ENCODE measurements around the gene TYK2. TPM values are rescaled to one million over a fixed set of nuclear protein-coding genes. Genes with fewer than 3 reads are reported as not detected.
"Not testable (repeated sequence)": the region's sequence is repeated elsewhere in the genome, so short reads cannot be mapped to it uniquely, and the experiment has no call there.

Gene TYK2
- total RNA-seq, 2 donors from 2014 or later, result 241 to 267 TPM

- DNase-seq, result no peak
- Mint-ChIP-seq H3K27me3 (no peaks in the 10 kb centered on the region), H3K27ac (no peak overlapping the region), H3K4me1 (no peaks in the 10 kb centered on the region), H3K4me3 (no peak overlapping the region), H3K36me3 (ENCODE audit: low read depth) (no peaks in the 10 kb centered on the region)
- peak; percentile 58 for ATAC-seq
- no peaks in the 10 kb centered on the region for H3K9me3 ChIP-seq (ENCODE audit: control insufficient read depth, low read length, poor library complexity, severe bottlenecking)
Measured at GRCh38 chr19:10353793-10354391, 26.5 kb downstream of the TYK2 start.

DNA sequence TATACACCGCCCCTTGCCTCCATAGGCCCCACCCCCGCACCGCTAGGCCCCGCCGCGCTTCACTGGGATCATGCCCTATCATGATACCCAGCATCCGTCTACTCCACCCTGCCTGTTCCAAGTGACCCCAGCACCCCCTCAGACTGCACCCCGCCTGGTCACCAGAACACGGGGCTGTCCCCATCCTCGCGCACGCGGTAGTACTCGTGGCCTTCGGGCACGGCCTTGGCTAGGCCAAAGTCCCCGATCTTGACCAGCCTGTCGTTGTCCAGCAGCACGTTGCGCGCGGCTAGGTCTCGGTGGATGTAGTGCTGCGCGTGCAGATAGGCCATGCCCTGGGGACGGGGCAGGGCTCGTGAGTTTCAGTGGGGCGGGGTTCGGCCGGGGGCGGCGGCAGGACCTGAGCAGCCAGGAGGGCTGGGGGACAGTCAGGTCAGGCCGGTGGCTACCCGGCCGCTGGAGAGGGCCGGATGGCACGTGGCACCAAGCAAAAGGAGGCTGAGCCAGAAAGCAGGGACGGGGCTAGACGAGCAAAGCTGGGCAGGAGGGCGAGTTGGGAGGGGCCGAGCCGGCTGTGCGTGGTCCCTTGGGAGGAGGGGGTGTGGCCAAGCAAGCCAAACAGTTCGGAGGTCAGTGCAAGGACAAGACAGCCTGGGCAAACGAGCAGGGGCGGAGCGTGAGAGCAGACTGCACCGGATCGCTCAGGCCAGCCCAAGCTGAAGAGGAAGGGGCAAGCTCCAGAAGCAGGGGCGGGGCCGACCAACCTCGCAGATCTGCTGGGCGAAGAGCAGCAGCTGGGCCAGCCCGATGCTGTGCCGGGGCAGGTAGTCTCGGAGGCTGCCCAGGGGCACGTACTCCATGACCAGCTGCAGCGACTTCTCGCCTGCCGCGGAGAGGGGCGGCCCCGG lies 27.4 kb downstream of the TYK2 start:
- Mint-ChIP-seq H3K27me3 (no peaks in the 10 kb centered on the region), H3K4me1 (no peaks in the 10 kb centered on the region), H3K36me3 (ENCODE audit: low read depth) (no peaks in the 10 kb centered on the region), H3K4me3 (no peak overlapping the region), H3K27ac (no peak overlapping the region)
- ATAC-seq (no peak), DNase-seq (no peak)
- H3K9me3 ChIP-seq (ENCODE audit: control insufficient read depth, low read length, poor library complexity, severe bottlenecking), result no peaks in the 10 kb centered on the region

GRCh38 chr19:10346509-10346908 lies 33.9 kb downstream of the TYK2 start:
- Mint-ChIP-seq H3K36me3 (ENCODE audit: low read depth) (no peaks in the 10 kb centered on the region), H3K27me3 (no peaks in the 10 kb centered on the region), H3K4me3 (no peak overlapping the region), H3K27ac (no peak overlapping the region), H3K4me1 (no peaks in the 10 kb centered on the region)
- no peak for DNase-seq
- no peaks in the 10 kb centered on the region for H3K9me3 ChIP-seq (ENCODE audit: control insufficient read depth, low read length, poor library complexity, severe bottlenecking)
- ATAC-seq, result no peak

DNA sequence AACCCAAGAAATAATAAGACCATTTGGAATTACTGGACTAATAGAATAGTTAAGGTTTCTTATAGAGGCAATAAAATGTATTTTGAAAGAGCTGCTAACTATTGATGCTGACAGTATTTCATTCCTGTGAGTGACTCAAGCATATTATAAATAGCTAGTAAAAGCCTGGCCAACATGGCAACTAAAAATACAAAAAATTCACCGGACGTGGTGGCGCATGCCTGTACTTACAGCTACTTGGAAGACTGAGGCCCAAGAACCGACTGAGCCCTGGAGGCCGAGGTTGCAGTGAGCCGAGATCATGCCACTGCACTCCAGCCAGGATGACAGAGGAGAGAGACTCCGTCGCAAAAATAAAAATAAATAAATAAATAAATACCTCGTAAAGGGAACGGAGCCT lies 35.6 kb downstream of the TYK2 start:
- ATAC-seq (no peak), DNase-seq (no peak)
- H3K36me3 Mint-ChIP-seq (ENCODE audit: low read depth), result no peaks in the 10 kb centered on the region
- no peak overlapping the region for H3K27ac Mint-ChIP-seq
- H3K9me3 ChIP-seq (ENCODE audit: control insufficient read depth, low read length, poor library complexity, severe bottlenecking), result no peaks in the 10 kb centered on the region
- H3K4me1 Mint-ChIP-seq, result peaks cover 1% of the 10 kb centered on the region
- no peak overlapping the region for H3K4me3 Mint-ChIP-seq
- no peaks in the 10 kb centered on the region for H3K27me3 Mint-ChIP-seq

GRCh38 chr19:10343495-10343894 lies 36.9 kb downstream of the TYK2 start:
- H3K36me3 Mint-ChIP-seq (ENCODE audit: low read depth), result no peaks in the 10 kb centered on the region
- no peak for ATAC-seq
- H3K27ac Mint-ChIP-seq, result no peak overlapping the region
- H3K27me3 Mint-ChIP-seq, result no peaks in the 10 kb centered on the region
- no peaks in the 10 kb centered on the region for H3K9me3 ChIP-seq (ENCODE audit: control insufficient read depth, low read length, poor library complexity, severe bottlenecking)
- H3K4me3 Mint-ChIP-seq, result no peak overlapping the region
- no peak for DNase-seq
- peaks cover 14% of the 10 kb centered on the region for H3K4me1 Mint-ChIP-seq

- Mint-ChIP-seq H3K36me3 (ENCODE audit: low read depth) (no peaks in the 10 kb centered on the region), H3K4me1 (peaks cover 19% of the 10 kb centered on the region), H3K27ac (peak overlapping the region; percentile 94), H3K4me3 (peak overlapping the region; percentile 97), H3K27me3 (no peaks in the 10 kb centered on the region)
- ATAC-seq, result no peak
- no peaks in the 10 kb centered on the region for H3K9me3 ChIP-seq (ENCODE audit: control insufficient read depth, low read length, poor library complexity, severe bottlenecking)
- DNase-seq, result no peak
Measured at GRCh38 chr19:10339977-10340376, 40.4 kb downstream of the TYK2 start.

DNA sequence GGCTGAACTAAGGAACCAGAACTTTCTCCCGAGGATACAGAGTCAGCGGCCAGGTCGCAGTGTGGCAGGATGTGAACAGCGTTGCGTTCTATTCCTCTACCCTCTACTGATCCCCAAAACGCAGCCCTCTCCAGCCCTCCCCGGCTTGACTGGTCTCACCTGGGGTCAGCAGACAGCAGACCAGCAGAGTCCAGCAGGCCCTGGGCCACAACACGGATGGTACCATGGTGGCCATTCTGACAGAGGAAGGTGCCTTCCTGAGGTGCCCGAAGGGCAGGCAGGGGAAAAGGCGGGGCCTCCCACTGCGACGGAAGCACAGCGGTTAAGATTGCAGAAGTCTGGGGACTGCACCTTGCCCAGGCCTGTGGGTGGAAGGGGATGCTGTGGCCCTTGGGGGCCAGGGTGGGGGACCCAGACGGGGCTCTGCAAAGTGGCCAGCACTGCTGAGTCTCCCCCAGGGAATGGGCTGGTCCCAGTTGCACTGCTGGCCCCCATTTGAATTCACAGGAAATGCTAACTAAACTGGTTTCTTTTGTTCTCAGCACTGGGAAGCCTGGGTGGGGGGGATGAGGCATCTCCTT lies 40.9 kb downstream of the TYK2 start, which contains the start of gene ICAM3:
ICAM3 (minus strand) TSS at position 245 of the 581 bp plus-strand sequence; CDS start at position 235, 10 bp downstream.
- ATAC-seq, result peak; percentile 97
- H3K4me3 Mint-ChIP-seq, result peak within 1 kb of the TSS; percentile 97
- peak; percentile 38 to 55 (median 40) for DNase-seq
- peak within 1 kb of the TSS; percentile 94 for H3K27ac Mint-ChIP-seq
- peaks cover 19% of the 10 kb centered on the region for H3K4me1 Mint-ChIP-seq
- no peaks in the 10 kb centered on the region for H3K36me3 Mint-ChIP-seq (ENCODE audit: low read depth)
- no peaks in the 10 kb centered on the region for H3K27me3 Mint-ChIP-seq
- no peaks in the 10 kb centered on the region for H3K9me3 ChIP-seq (ENCODE audit: control insufficient read depth, low read length, poor library complexity, severe bottlenecking)

DNA sequence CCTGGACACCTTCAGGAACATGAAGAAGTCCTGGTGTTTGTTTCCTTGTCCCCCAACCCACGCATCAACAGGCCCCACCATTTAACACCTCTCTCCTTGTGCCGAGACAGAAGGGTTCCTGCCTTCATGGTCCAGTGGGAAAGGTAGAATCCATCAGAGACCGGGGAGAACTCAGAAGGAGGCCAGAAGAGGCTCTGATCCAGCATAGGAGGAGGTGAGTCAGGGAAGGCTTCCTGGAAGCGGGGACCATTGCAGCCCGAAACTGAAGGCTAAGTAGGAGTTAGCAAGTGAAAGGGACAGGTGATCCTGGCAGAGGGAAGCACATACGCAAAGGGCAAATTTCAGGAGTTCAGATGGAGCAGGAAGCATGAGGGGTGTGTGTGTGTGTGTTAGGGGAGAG lies 41.4 kb downstream of the TYK2 start:
- H3K9me3 ChIP-seq (ENCODE audit: control insufficient read depth, low read length, poor library complexity, severe bottlenecking), result no peaks in the 10 kb centered on the region
- H3K27me3 Mint-ChIP-seq, result no peaks in the 10 kb centered on the region
- H3K36me3 Mint-ChIP-seq (ENCODE audit: low read depth), result no peaks in the 10 kb centered on the region
- peak overlapping the region; percentile 97 for H3K4me3 Mint-ChIP-seq
- no peak for DNase-seq
- peaks cover 19% of the 10 kb centered on the region for H3K4me1 Mint-ChIP-seq
- peak; percentile 12 for ATAC-seq
- H3K27ac Mint-ChIP-seq, result peak overlapping the region; percentile 94

- not testable (repeated sequence) for H3K9me3 ChIP-seq (ENCODE audit: control insufficient read depth, low read length, poor library complexity, severe bottlenecking); H3K27me3 Mint-ChIP-seq; H3K4me3 Mint-ChIP-seq; ATAC-seq; H3K36me3 Mint-ChIP-seq (ENCODE audit: low read depth); DNase-seq; H3K27ac Mint-ChIP-seq
- peaks cover 36% of the 10 kb centered on the region for H3K4me1 Mint-ChIP-seq
Measured at GRCh38 chr19:10336725-10337124, 43.6 kb downstream of the TYK2 start.

- H3K27ac Mint-ChIP-seq, result peak overlapping the region; percentile 8
Measured at GRCh38 chr19:10335352-10335985, 44.9 kb downstream of the TYK2 start.

DNA sequence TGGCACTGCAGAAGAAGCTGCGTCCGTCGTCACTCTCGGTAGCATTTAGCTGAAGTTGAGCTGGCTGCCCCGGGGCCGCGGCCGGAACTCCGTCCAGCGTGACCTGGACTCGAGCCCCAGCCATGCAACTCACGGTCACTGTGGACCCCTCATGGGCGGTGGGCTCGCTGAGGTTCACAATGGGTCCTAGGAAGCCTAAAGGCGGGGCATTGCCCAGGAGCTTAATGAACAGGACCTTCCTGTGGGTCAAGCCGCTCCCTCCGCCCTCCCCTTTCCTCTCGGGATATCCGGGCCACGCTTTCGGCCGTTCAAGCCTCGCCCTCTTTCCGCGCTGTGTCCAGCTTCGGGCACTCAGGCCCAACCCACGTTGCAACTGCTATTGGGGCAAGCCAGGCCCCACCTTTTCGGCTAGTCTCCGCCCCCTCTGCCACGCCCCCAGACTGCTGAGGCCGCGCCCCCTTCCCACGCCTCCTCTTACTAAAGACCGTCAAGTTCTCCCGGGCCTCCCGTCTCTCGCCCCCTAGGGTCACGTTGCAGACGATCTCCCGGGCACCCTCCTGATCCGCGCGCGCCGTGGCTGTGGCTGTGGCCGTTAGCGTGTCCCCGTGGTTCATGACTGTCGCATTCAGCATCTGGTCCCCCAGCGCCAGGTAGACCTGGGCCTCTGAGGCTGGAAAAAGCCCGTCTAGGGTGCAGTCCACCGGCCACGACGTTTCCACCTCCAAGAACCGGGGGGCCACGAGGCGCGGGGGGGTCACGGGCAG lies 45.6 kb downstream of the TYK2 start:
- Mint-ChIP-seq H3K4me1 (peaks cover 34% of the 10 kb centered on the region), H3K27me3 (no peaks in the 10 kb centered on the region), H3K4me3 (no peak overlapping the region), H3K27ac (peak overlapping the region; percentile 19), H3K36me3 (ENCODE audit: low read depth) (no peaks in the 10 kb centered on the region)
- DNase-seq (no peak), ATAC-seq (no peak)
- H3K9me3 ChIP-seq (ENCODE audit: control insufficient read depth, low read length, poor library complexity, severe bottlenecking), result no peaks in the 10 kb centered on the region

More at GRCh38 chr19:10335352-10335985, 44.9 kb downstream of the TYK2 start:
- ATAC-seq (no peak), DNase-seq (no peak)
- H3K36me3 Mint-ChIP-seq (ENCODE audit: low read depth), result no peaks in the 10 kb centered on the region
- H3K9me3 ChIP-seq (ENCODE audit: control insufficient read depth, low read length, poor library complexity, severe bottlenecking), result no peaks in the 10 kb centered on the region
- no peaks in the 10 kb centered on the region for H3K27me3 Mint-ChIP-seq
- peaks cover 36% of the 10 kb centered on the region for H3K4me1 Mint-ChIP-seq
- peak overlapping the region; percentile 57 for H3K4me3 Mint-ChIP-seq

DNA sequence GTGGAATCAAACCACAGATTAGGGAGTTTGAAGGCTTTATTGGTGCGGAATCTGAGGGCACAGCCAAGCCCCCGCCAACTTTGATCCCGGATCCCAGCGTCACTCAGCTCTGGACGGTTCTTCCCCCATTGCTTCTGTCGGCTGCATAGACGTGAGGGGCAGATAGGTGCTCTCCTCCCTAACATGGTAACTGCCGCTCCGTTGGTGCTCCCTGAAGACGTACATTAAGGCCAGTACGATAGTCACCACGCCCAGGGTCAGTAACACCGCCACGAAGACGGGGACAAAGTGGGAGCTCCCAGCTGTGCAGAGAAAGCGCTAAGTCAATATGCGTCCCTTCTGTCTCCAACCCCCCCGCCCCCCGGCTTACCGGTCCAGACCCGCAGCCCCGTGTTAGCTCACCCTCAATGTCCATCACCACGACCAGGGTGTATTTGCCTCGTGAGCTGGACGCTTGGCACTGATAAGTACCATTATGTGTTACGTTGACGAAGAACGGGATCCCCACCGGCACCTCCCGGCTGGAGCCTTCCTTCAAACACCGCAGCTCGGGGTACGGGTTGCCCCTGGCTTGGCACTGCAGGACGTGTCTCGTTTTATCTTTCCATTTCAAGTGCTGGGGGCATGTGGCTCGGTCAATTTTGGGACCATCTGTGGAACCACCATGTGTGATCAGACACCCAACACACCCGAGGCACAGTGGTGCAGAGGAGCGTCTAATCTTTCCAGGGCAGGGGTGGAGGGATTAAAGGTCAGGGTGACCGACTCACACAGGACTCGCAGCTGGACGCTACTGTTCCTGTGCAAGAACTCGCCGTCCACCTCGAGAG lies 46.4 kb downstream of the TYK2 start:
- H3K27ac Mint-ChIP-seq, result peak overlapping the region; percentile 81
- H3K27me3 Mint-ChIP-seq, result no peaks in the 10 kb centered on the region
- DNase-seq (no peak), ATAC-seq (peak; percentile 1)
- peak overlapping the region; percentile 92 for H3K4me3 Mint-ChIP-seq
- H3K36me3 Mint-ChIP-seq (ENCODE audit: low read depth), result no peaks in the 10 kb centered on the region
- peaks cover 26% of the 10 kb centered on the region for H3K4me1 Mint-ChIP-seq
- H3K9me3 ChIP-seq (ENCODE audit: control insufficient read depth, low read length, poor library complexity, severe bottlenecking), result no peaks in the 10 kb centered on the region

All from T-helper 17 cell (primary cell).